AG04449 (cell line): ENCODE measurements around the gene TBCCD1.

Source experiments
- CTCF ChIA-PET: fragments of 350-600 bp; formaldehyde crosslinking; extraction: SDS; loops from one replicate; lab custom pipeline; 2021; ENCODE audit warnings: antibody characterized with exemption; lab: Yijun Ruan, JAX
- POLR2A ChIA-PET: fragments of 400-600, 350-600 bp; formaldehyde crosslinking; extraction: SDS; loops from one replicate; lab custom pipeline; 2020; ENCODE audit warnings: antibody characterized with exemption, inconsistent platforms; lab: Yijun Ruan, JAX
- DNase-seq: peaks from one replicate; pipeline ENCODE4 v3.0.0-alpha.2; 2010; ENCODE audit warnings: low read depth, low spot score
- H3K4me3 ChIP-seq: 2 replicates; pipeline ENCODE4 v1.5.1; 2011; ENCODE audit warnings: low read depth, mild to moderate bottlenecking, control low read depth, low read length
- TF ChIP-seq, protein P1 (sequence below): IDR thresholded peaks from one replicate; pipeline ENCODE4 v1.5.1; 2011; ENCODE audit warnings: mild to moderate bottlenecking, moderate library complexity, low read length, control low read depth, inconsistent platforms; ENCODE audit not compliant: insufficient read depth; ENCODE audit errors: missing control alignments

The TBCCD1 gene

DNA sequence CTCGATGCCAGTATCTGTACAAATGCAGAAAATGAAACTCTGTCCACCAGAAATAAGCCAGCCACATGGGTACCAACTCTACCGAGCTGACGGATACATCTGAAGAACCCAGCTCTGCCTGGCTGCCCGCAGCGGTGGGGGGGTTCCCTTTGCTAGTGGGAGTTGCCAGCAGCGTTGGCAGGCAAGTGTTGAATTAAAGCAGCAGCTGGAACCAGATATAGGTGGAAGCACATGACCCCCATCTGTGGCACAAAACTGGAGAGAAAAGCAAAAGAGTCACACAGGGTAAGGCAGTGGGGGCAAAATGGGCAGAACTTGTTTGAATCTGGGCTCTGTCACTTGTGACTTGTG, 40.9 kb downstream of the TBCCD1 start:
- POLR2A ChIA-PET, result no interaction called here
- CTCF ChIA-PET, result interaction anchor here (0.9 to 1.5 kb wide), 2 partner anchors 14 to 549 kb away, joined by 3 to 5 read pairs; no protein-coding TSS in a partner anchor
- TF ChIP-seq, protein P1, sequence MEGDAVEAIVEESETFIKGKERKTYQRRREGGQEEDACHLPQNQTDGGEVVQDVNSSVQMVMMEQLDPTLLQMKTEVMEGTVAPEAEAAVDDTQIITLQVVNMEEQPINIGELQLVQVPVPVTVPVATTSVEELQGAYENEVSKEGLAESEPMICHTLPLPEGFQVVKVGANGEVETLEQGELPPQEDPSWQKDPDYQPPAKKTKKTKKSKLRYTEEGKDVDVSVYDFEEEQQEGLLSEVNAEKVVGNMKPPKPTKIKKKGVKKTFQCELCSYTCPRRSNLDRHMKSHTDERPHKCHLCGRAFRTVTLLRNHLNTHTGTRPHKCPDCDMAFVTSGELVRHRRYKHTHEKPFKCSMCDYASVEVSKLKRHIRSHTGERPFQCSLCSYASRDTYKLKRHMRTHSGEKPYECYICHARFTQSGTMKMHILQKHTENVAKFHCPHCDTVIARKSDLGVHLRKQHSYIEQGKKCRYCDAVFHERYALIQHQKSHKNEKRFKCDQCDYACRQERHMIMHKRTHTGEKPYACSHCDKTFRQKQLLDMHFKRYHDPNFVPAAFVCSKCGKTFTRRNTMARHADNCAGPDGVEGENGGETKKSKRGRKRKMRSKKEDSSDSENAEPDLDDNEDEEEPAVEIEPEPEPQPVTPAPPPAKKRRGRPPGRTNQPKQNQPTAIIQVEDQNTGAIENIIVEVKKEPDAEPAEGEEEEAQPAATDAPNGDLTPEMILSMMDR, result no peak

DNA sequence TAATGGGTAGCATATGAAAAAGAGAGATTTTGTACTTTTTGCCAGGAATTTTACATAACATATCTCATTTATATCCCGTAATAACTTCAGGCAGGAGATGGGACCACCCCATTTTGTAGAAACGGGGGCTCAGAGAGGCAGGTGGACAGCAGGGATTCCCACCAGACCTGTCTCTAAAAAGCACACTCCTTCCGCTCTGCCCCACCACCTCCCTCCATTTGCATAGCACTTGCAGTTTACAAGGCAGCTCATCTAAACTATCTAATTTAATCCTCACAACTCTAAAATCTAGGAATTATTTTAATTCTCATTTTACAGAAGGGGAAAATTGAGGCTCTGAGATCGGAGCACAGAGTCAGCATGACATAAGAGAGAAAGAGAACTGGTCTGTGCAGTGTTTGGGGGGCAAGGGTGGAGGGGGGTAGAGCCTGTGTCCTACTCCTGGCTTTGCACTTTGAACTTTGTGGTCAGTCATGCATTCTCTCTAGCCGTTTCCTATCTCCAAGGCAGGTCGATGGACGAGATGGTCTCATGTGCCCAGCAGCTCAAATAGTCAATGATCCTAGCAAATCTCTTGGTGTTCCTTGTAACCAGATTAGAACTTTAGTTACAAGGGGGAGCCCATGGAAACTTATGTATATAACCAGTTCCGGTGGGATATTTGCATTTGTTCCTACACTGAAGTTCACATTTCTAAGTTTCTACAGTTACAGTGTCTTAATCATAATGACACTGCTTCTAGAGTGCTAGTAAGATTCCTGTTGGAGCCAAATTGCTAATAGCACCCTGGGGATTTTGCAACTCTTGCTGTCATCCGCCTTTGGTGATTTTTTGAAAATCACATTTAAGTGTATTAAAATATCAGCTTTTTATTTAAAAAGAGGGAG, 41.5 kb downstream of the TBCCD1 start:
- DNase-seq, result no peak
- CTCF ChIA-PET, result interaction anchor here (0.9 to 1.5 kb wide), 2 partner anchors 14 to 549 kb away, joined by 3 to 5 read pairs; no protein-coding TSS in a partner anchor
- H3K4me3 ChIP-seq, result no peak overlapping the region
- POLR2A ChIA-PET, result no interaction called here
- TF ChIP-seq, protein P1, result no peak

More for the DNA sequence above, 40.9 kb downstream of the TBCCD1 start:
- H3K4me3 ChIP-seq, result no peak overlapping the region
- no peak for DNase-seq

DNA sequence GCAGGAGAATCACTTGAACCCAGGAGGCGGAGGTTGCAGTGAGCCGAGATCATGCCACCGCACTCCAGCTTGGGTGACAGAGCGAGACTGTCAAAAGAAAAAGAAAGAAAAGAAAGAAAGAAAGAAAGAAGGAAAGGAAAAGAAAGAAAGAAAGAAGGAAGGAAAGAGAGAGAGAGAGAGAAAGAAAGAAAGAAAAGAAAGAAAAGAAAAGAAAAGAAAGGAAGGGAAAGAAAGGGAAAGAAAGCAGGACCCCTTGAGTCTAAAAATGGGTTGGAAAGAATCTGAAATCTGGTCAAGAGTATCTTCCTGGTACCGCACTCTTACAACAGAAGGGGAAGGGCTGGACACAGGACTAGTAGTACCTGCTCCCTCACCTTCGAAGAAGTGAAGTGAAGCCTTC, 42.5 kb downstream of the TBCCD1 start:
- TF ChIP-seq, protein P1, result no peak
- no peak for DNase-seq
- CTCF ChIA-PET, result no interaction called here
- no peak overlapping the region for H3K4me3 ChIP-seq
- POLR2A ChIA-PET, result no interaction called here

DNA sequence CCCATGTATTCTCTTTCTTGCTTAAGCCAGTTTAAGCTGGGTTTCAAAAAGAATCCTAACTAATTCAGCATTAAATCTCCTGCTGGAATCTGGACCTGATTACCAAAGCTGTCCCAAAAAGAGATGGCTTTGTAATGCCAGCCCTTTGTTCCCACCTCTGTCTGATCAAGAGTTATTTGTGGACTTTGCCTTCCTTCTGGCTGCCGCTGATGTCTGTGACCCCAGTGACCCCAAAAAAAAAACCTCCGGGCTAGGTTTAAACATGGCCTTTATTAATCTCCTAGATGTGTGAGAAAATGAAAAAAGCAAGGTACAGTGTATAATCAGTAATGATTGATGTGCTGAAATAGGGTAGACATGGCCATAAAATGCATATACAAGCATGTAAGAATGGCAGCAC, 43.7 kb downstream of the TBCCD1 start:
- no peak for DNase-seq
- no peak overlapping the region for H3K4me3 ChIP-seq
- TF ChIP-seq, protein P1, result no peak
- POLR2A ChIA-PET, result no interaction called here
- CTCF ChIA-PET, result no interaction called here

DNA sequence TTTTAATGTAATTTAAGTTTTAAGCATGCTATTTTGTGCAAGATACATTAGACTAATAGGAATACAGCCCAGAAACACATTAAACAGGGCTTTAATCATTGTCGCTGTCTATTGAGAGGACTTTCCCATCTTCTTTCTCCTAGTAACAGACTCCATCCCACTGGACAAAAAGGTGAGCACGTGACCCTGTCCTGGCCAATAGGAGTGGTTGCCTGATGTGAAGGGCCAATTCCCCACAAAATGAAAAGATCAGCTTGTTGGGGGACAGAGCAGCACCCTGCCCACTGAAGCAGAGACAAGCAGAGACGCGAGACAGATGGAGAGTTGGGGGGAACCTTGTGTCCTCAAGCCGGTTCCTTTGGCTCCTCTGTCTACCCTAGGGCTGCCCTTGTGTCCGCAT, 44.1 kb downstream of the TBCCD1 start:
- POLR2A ChIA-PET, result no interaction called here
- CTCF ChIA-PET, result no interaction called here
- H3K4me3 ChIP-seq, result no peak overlapping the region
- TF ChIP-seq, protein P1, result no peak
- no peak for DNase-seq
